Type B pancreatic cell (in vitro differentiated cells): ENCODE measurements around the gene ZNF445. TPM values are rescaled to one million over a fixed set of nuclear protein-coding genes. Genes with fewer than 3 reads are reported as not detected.

Experiments
- DNase-seq: peaks from one replicate; pipeline ENCODE4 v3.0.0; 2021; ENCODE audit warnings: mixed read lengths; ENCODE audit not compliant: unreplicated experiment; ENCODE audit errors: extremely low spot score
- H3K27ac Mint-ChIP-seq: 2 replicates; pipeline ENCODE4 v1.8.0; 2021; ENCODE audit warnings: mild to moderate bottlenecking, mixed read lengths
- H3K27me3 Mint-ChIP-seq: 2 replicates; pipeline ENCODE4 v1.8.0; 2021; ENCODE audit warnings: mixed read lengths
- H3K36me3 Mint-ChIP-seq: 2 replicates; pipeline ENCODE4 v1.8.0; 2021; ENCODE audit warnings: mixed read lengths
- H3K4me1 Mint-ChIP-seq: one replicate; pipeline ENCODE4 v1.8.0; 2021; ENCODE audit warnings: mixed read lengths; ENCODE audit not compliant: unreplicated experiment
- H3K4me3 Mint-ChIP-seq: 2 replicates; pipeline ENCODE4 v1.8.0; 2021; ENCODE audit warnings: mild to moderate bottlenecking, mixed read lengths
- H3K9me3 Mint-ChIP-seq: 2 replicates; pipeline ENCODE4 v1.8.0; 2021; ENCODE audit warnings: mixed read lengths
- CTCF ChIP-seq: fragments of 200-600 bp; sonication (generic); conservative IDR thresholded peaks from 2 replicates; pipeline ENCODE4 v1.5.0; 2021; ENCODE audit warnings: antibody characterized with exemption, mild to moderate bottlenecking
- total RNA-seq: library from RNA; stranded (reverse); gene quantifications from 2 replicates; pipeline ENCODE4 v1.2.1, GENCODE V29; 2021; ENCODE audit warnings: low replicate concordance

ZNF445 gene
- total RNA-seq, 1 donor from 2014 or later, result 41.5 TPM

GRCh38 chr3:44516230-44516629, 38.8 kb upstream of the ZNF445 start:
- no peak for TF ChIP-seq CTCF
- Mint-ChIP-seq H3K27ac (no peak overlapping the region), H3K4me1 (peaks cover 5% of the 10 kb centered on the region), H3K4me3 (no peak overlapping the region), H3K27me3 (peaks cover 5% of the 10 kb centered on the region), H3K9me3 (no peaks in the 10 kb centered on the region), H3K36me3 (no peaks in the 10 kb centered on the region)
- no peak for DNase-seq

DNA sequence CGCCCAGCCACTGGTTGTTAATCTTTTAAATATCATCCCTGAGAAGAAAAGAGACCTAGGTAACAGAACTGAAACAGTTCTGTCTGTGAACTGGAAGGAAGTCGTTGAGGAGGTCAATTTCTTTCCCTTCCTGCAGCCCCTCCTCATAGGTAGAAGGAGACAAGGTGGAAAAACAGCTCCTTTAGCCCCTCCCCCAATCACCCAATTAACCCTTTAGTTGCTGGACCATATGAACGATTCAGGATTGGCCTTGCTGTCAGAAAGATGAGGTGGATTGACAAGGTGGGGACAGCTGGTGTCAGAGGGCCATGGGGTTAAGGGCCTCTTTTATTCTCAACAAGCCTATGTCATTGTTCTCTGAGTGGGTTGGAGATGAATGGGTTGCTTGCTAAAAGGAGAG, 36.0 kb upstream of the ZNF445 start:
- H3K4me3 Mint-ChIP-seq, result no peak overlapping the region
- no peaks in the 10 kb centered on the region for H3K9me3 Mint-ChIP-seq
- no peaks in the 10 kb centered on the region for H3K27me3 Mint-ChIP-seq
- DNase-seq, result no peak
- H3K27ac Mint-ChIP-seq, result no peak overlapping the region
- H3K4me1 Mint-ChIP-seq, result peaks cover 16% of the 10 kb centered on the region
- H3K36me3 Mint-ChIP-seq, result no peaks in the 10 kb centered on the region
- TF ChIP-seq CTCF, result no peak

DNA sequence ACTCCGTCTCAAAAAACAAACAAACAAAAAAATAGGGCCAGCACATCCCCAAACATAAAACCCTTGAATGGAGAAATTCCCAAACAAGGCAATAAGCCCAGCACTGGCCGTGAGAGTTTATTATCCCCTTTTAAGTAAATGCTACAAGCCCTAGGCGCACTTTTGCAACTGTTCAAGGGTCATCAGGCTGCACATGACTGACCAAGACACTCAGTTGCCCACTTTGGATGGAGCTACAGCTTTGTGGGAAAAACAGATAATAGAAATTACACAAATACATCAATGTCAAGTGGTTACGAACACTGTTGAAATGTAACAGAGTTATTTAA, 33.7 kb upstream of the ZNF445 start:
- TF ChIP-seq CTCF, result no peak
- no peak for DNase-seq
- Mint-ChIP-seq H3K4me1 (peaks cover 25% of the 10 kb centered on the region), H3K27ac (peak overlapping the region; percentile 96), H3K4me3 (peak overlapping the region; percentile 96), H3K9me3 (peaks cover 5% of the 10 kb centered on the region), H3K36me3 (peaks cover 12% of the 10 kb centered on the region), H3K27me3 (no peaks in the 10 kb centered on the region)

GRCh38 chr3:44510000-44510368, 32.5 kb upstream of the ZNF445 start:
- Mint-ChIP-seq H3K27me3 (no peaks in the 10 kb centered on the region), H3K4me3 (peak overlapping the region; percentile 96), H3K9me3 (peaks cover 13% of the 10 kb centered on the region), H3K27ac (peak overlapping the region; percentile 96), H3K36me3 (peaks cover 24% of the 10 kb centered on the region), H3K4me1 (peaks cover 25% of the 10 kb centered on the region)
- DNase-seq, result no peak
- no peak for TF ChIP-seq CTCF

DNA sequence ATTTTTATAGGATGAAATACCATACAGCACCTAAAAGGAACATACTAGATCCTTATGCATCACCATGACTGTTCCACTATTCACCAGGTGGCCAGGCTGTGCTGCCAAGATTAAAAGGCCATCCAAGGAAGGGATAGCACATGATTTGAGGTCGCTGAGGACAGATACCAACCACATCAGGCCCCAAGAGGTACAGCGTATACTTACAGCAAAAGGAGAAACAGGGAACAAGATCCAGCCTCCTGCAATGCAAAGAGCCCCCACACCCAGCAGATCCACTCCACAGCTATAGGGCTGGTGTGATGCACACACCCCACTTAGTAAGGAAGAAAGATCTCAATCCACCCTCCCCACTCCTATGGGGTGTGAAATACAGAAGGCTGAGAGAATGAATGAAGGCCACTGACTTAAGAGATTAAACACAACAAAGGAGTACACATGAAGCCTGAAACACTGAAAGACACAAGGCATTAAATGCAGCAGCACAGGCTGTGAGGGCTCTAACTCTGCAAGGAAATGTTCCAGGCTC, 32.0 kb upstream of the ZNF445 start:
- no peak for DNase-seq
- peaks cover 13% of the 10 kb centered on the region for H3K9me3 Mint-ChIP-seq
- peak overlapping the region; percentile 96 for H3K4me3 Mint-ChIP-seq
- H3K36me3 Mint-ChIP-seq, result peaks cover 25% of the 10 kb centered on the region
- H3K27ac Mint-ChIP-seq, result peak overlapping the region; percentile 96
- H3K27me3 Mint-ChIP-seq, result no peaks in the 10 kb centered on the region
- H3K4me1 Mint-ChIP-seq, result peaks cover 25% of the 10 kb centered on the region
- no peak for TF ChIP-seq CTCF

DNA sequence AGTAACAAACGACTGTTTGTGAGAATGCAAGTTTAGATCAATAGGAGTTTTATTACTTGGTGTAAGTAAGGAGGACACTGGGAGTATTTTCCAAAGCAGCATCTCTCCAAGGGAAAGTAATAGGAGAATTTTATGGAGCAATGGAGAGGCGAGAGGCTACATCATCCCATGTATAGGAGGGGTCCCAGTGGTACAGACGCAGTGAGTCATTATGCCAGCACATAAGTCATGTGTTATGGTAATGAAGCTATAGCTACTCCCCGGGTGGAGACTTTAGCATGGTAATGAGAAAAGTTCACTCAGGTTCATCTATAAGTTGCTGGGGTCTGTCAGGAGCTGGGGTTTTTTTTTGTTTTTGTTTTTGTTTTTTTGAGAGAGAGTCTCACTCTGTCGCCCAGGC, 29.5 kb upstream of the ZNF445 start:
- H3K27me3 Mint-ChIP-seq, result no peaks in the 10 kb centered on the region
- DNase-seq, result no peak
- H3K4me3 Mint-ChIP-seq, result peak overlapping the region; percentile 26
- peaks cover 38% of the 10 kb centered on the region for H3K36me3 Mint-ChIP-seq
- no peak for TF ChIP-seq CTCF
- H3K4me1 Mint-ChIP-seq, result peaks cover 25% of the 10 kb centered on the region
- H3K9me3 Mint-ChIP-seq, result peaks cover 18% of the 10 kb centered on the region
- no peak overlapping the region for H3K27ac Mint-ChIP-seq
